ENCODE data around the gene NID2. TPM values are rescaled to one million over a fixed set of nuclear protein-coding genes. Genes with fewer than 3 reads are reported as not detected.

The NID2 gene
- total and polyA plus RNA-seq, 9 of the 15 experiments (the other 6 are each of a cell fraction or from before 2014, with no cell fraction given), result 0.04 to 0.45 (median 0.16) TPM; not detected in 3

- Histone ChIP-seq H4K20me1 (replicated peaks; ENCODE audit: control insufficient read depth, insufficient read depth, low read length) (no peaks in the 10 kb centered on the region), H3K9me3 (replicated peaks; ENCODE audit: control insufficient read depth, insufficient read depth, low read depth, low read length) (no peaks in the 10 kb centered on the region), H3K4me3 (no peak overlapping the region), H3K79me2 (ENCODE audit: control insufficient read depth, insufficient read depth, low read length) (no peaks in the 10 kb centered on the region), H2AFZ (ENCODE audit: low read depth, low read length) (no peak overlapping the region), H3K4me2 (ENCODE audit: insufficient read depth, low read length) (no peak overlapping the region), H3K27ac (ENCODE audit: extremely low read depth, low read depth, low read length) (no peak overlapping the region), H3K4me1 (replicated peaks in 1 of 2; ENCODE audit: control insufficient read depth in 2 of 2, insufficient read depth in 2 of 2, low read length in 2 of 2) (no peaks in the 10 kb centered on the region), H3K36me3 (ENCODE audit: control insufficient read depth, insufficient read depth, low read length) (peaks cover 93% of the 10 kb centered on the region), H3K9me1 (ENCODE audit: control insufficient read depth, insufficient read depth, low read length) (no peaks in the 10 kb centered on the region), H3K9ac (ENCODE audit: insufficient read depth in 1 of 2, low read depth in 2 of 2, low read length in 2 of 2) (no peak overlapping the region), H3K27me3 (ENCODE audit: control insufficient read depth in 2 of 2, insufficient read depth in 2 of 2, low read length in 2 of 2) (no peaks in the 10 kb centered on the region)
- ATAC-seq (no peak), FAIRE-seq (no peak), DNase-seq (ENCODE audit: extremely low read depth in 1 of 4, low spot score in 3 of 4) (no peak)
- in situ Hi-C loops (cut with MboI), result no loop called here
- CTCF ChIA-PET (ENCODE audit: low intra/inter-chr PET ratio), result no interaction called here
- no TSS peak for BruUV-seq (replicated peaks)
- TF ChIP-seq MAFK (IDR thresholded peaks at IDR 0.05; ENCODE audit: low read length) (peak; percentile 93), TEAD4 (IDR thresholded peaks at IDR 0.05; ENCODE audit: low read length) (no peak), TEAD4 (CRISPR knock-in tag; IDR thresholded peaks at IDR 0.05; ENCODE audit: borderline replicate concordance) (no peak), MAFF (IDR thresholded peaks at IDR 0.05; ENCODE audit: low read length) (peak; percentile 89), C11orf30 (IDR thresholded peaks at IDR 0.05; ENCODE audit: low read depth) (peak; percentile 73), MAFG (tag; conservative IDR thresholded peaks at IDR 0.05) (peak; percentile 81), ZNF324 (CRISPR knock-in tag; IDR thresholded peaks at IDR 0.05) (no peak), ZNF316 (IDR thresholded peaks at IDR 0.05) (peak; percentile 90), ILK (tag; IDR thresholded peaks at IDR 0.05; ENCODE audit: borderline replicate concordance, low read depth) (no peak)
- intact Hi-C loops (cut with micrococcal nuclease), result loop anchor here (5.0 to 10.0 kb wide), 2 partner anchors 134 to 276 kb away; no protein-coding TSS in a partner anchor
- POLR2A ChIA-PET, result no interaction called here
Observed at GRCh38 chr14:51998348-51998747, 70.5 kb downstream of the NID2 start.

Data from K562 (cell line).